ENCODE measurements around the gene PIK3IP1. TPM values are rescaled to one million over a fixed set of nuclear protein-coding genes. Genes with fewer than 3 reads are reported as not detected.

PIK3IP1 gene
- total and polyA plus RNA-seq, 2 donors from 2014 or later = 21.4 to 42.7 TPM

DNA sequence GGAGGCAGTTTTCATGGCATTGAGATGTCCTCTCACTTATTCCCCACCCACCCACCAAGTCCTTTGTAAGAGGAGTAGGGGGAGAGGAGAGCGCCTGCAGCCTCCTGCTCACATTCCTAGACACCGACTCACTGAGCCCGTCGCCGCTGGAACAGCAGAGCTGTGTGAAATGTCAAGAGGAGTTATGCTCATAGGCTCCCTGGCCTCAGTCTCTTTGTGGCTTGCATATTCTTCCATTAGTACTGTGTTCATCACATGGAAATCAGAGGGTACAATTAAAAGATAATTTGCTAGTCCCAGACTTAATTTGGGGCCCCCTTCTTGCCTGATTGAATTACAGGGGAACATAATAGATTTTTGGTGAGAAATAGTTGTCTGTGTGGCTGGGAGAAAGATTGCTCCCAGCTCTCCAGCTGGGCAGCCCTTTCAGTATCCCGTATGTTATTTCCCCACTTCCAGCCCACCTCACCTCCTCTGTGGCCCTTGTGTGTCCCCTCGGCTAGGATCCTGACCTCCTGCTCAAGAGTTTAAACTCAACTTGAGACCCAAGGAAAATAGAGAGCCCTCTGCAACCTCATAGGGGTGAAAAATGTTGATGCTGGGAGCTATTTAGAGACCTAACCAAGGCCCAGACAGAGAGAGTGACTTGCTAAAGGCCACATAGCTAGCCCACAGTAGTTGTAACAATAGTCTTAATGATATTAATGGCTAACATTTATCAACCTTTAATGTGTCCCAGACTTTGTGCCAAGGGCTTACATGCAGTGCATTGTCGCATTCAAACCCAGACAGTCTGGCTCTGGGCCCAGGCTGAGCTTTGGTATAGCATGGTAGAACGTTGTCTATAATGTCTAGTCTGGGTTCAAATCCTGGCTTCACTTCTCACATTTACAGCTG, 48.0 kb downstream of the PIK3IP1 start:
- H3K4me3 ChIP-seq (ENCODE audit: low read length in 3 of 3) = no peak overlapping the region
- peaks cover 0 to 13% (median 11%) of the 10 kb centered on the region in 3 donors for H3K4me1 ChIP-seq (ENCODE audit: control insufficient read depth in 2 of 3, insufficient read depth in 2 of 3, low read depth in 1 of 3, low read length in 3 of 3)
- peak in 4 of 5 donors; percentile 53 to 75 (median 60) for DNase-seq
- H3K9me3 ChIP-seq (ENCODE audit: control insufficient read depth in 2 of 3, insufficient read depth in 1 of 3, low read length in 3 of 3) = no peaks in the 10 kb centered on the region
- TF ChIP-seq, protein P1, sequence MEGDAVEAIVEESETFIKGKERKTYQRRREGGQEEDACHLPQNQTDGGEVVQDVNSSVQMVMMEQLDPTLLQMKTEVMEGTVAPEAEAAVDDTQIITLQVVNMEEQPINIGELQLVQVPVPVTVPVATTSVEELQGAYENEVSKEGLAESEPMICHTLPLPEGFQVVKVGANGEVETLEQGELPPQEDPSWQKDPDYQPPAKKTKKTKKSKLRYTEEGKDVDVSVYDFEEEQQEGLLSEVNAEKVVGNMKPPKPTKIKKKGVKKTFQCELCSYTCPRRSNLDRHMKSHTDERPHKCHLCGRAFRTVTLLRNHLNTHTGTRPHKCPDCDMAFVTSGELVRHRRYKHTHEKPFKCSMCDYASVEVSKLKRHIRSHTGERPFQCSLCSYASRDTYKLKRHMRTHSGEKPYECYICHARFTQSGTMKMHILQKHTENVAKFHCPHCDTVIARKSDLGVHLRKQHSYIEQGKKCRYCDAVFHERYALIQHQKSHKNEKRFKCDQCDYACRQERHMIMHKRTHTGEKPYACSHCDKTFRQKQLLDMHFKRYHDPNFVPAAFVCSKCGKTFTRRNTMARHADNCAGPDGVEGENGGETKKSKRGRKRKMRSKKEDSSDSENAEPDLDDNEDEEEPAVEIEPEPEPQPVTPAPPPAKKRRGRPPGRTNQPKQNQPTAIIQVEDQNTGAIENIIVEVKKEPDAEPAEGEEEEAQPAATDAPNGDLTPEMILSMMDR (IDR thresholded peaks at IDR 0.05; ENCODE audit: borderline replicate concordance, extremely low read depth, insufficient read depth) = no peak
- intact Hi-C loops (cut with DNase I) = no loop called here
- no peak for FAIRE-seq
- no peaks in the 10 kb centered on the region for H3K36me3 ChIP-seq (ENCODE audit: control insufficient read depth in 2 of 3, insufficient read depth in 3 of 3, low read length in 3 of 3)
- no peak overlapping the region for H3K27ac ChIP-seq (ENCODE audit: low read depth in 2 of 2, low read length in 2 of 2)
- H3K27me3 ChIP-seq (ENCODE audit: control insufficient read depth, insufficient read depth, low read length) = no peaks in the 10 kb centered on the region
- H3K9ac ChIP-seq (ENCODE audit: low read length in 3 of 3) = no peak overlapping the region

DNA sequence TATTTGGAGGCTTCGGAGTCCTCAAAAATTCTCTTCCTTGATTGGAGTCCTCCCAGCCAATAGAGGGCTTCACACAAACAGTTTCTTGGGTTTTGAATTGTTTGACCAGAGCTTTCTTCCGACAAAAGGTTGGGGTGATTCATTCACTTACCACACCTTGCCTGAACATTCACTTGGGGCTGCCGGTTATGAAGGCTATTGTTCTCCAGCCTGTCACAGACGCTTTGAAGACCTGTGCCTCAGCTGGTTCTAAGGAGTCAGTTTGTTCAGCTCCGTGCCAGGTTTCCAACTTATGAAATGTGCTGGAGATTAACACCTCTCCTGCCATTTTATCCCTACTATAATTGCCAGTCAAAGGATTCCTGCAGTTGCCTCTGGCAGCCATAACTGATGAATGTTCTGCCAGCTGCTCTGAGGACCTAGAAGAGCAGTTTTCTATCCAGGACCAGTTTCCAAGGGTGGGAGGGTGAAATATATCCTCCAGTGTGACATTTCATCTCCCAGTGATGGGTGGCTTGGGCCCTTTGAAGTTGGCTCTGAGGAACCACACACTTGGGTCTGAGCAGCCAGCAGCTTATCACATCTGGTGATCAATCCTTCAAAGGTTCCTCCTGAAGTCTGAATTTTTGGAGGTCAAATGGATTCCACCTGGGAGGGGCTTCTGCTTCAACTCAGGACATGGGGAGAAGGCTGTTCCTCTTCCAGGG, 48.8 kb downstream of the PIK3IP1 start:
- no peak for DNase-seq
- no peaks in the 10 kb centered on the region for H3K9me3 ChIP-seq (ENCODE audit: control insufficient read depth in 2 of 3, insufficient read depth in 1 of 3, low read length in 3 of 3)
- no peak overlapping the region for H3K4me3 ChIP-seq (ENCODE audit: low read length in 3 of 3)
- H3K27ac ChIP-seq (ENCODE audit: low read depth in 2 of 2, low read length in 2 of 2) = no peak overlapping the region
- FAIRE-seq = no peak
- H3K27me3 ChIP-seq (ENCODE audit: control insufficient read depth, insufficient read depth, low read length) = no peaks in the 10 kb centered on the region
- intact Hi-C loops (cut with DNase I) = no loop called here
- no peaks in the 10 kb centered on the region for H3K36me3 ChIP-seq (ENCODE audit: control insufficient read depth in 2 of 3, insufficient read depth in 3 of 3, low read length in 3 of 3)
- TF ChIP-seq, protein P1 (IDR thresholded peaks at IDR 0.05; ENCODE audit: borderline replicate concordance, extremely low read depth, insufficient read depth) = no peak
- peaks cover 0 to 8% (median 5%) of the 10 kb centered on the region in 3 donors for H3K4me1 ChIP-seq (ENCODE audit: control insufficient read depth in 2 of 3, insufficient read depth in 2 of 3, low read depth in 1 of 3, low read length in 3 of 3)
- no peak overlapping the region for H3K9ac ChIP-seq (ENCODE audit: low read length in 3 of 3)

GRCh38 chr22:31241936-31242335, 50.4 kb downstream of the PIK3IP1 start:
- no peak overlapping the region for H3K9ac ChIP-seq (ENCODE audit: low read length in 3 of 3)
- H3K27ac ChIP-seq (ENCODE audit: low read depth in 2 of 2, low read length in 2 of 2) = no peak overlapping the region
- no peak overlapping the region for H3K4me3 ChIP-seq (ENCODE audit: low read length in 3 of 3)
- H3K36me3 ChIP-seq (ENCODE audit: control insufficient read depth in 2 of 3, insufficient read depth in 3 of 3, low read length in 3 of 3) = no peaks in the 10 kb centered on the region
- no peak for FAIRE-seq
- no peaks in the 10 kb centered on the region for H3K4me1 ChIP-seq (ENCODE audit: control insufficient read depth in 2 of 3, insufficient read depth in 2 of 3, low read depth in 1 of 3, low read length in 3 of 3)
- DNase-seq = no peak
- TF ChIP-seq, protein P1 (IDR thresholded peaks at IDR 0.05; ENCODE audit: borderline replicate concordance, extremely low read depth, insufficient read depth) = no peak
- H3K27me3 ChIP-seq (ENCODE audit: control insufficient read depth, insufficient read depth, low read length) = no peaks in the 10 kb centered on the region
- intact Hi-C loops (cut with DNase I) = no loop called here
- no peaks in the 10 kb centered on the region for H3K9me3 ChIP-seq (ENCODE audit: control insufficient read depth in 2 of 3, insufficient read depth in 1 of 3, low read length in 3 of 3)
